HG03439 (cell line): ENCODE results near the gene AGPAT3.

Source experiments
- ATAC-seq: cut with Tn5 transposase; IDR thresholded peaks from one replicate; pipeline ENCODE4 v1.9.1; 2021; ENCODE audit warnings: mild to moderate bottlenecking, moderate library complexity; ENCODE audit not compliant: unreplicated experiment

The AGPAT3 gene

DNA sequence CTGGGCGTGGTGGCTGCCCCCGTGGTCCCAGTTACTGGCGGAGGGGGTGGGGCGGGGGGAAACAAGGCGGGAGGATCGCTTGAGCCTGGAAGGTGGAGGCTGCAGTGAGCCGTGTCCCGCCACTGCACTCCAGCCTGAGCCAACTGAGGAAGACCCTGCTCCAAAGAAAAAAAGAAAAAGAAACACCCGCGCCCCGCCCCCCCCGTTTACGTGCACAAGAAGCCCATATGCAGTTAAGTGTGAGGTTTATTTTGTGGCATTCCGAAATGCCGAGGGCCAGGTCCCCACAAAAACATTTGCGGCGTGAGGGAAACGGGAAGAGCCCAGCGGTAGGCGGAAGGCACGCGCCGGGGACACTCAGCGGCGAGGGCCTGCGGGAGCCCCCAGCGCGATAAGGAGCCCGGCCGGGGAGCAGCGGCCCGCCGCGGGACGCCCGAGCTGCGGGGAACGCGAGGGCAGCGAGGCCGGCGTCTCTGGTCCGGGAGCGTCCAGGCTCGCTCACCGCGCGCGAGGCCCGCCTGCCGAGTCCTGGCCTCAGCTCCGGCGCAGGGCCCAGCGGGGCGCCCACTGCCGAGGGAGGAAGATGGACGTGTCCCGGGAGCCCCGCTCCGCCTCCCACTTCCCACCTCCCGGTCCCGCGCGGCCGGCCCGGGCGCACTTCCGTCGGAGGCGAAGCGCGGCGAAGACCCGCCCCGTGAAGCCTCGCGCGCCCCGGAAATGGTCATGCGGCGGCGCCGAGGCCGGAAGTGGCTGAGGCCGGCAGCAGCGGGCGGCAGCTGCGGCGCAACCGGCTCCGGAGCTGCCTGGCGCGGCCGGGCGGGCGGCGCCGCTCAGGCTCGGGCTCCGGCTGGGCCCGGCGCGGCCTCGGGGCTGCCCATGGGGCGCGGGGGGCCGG, 146.8 kb downstream of the AGPAT3 start, which contains the start of gene TRAPPC10:
Gene TRAPPC10 (plus strand): TSS at position 731 of the 895 bp plus-strand sequence. CDS start 185 bp downstream, outside the sequence.
- ATAC-seq = peak; percentile 61

DNA sequence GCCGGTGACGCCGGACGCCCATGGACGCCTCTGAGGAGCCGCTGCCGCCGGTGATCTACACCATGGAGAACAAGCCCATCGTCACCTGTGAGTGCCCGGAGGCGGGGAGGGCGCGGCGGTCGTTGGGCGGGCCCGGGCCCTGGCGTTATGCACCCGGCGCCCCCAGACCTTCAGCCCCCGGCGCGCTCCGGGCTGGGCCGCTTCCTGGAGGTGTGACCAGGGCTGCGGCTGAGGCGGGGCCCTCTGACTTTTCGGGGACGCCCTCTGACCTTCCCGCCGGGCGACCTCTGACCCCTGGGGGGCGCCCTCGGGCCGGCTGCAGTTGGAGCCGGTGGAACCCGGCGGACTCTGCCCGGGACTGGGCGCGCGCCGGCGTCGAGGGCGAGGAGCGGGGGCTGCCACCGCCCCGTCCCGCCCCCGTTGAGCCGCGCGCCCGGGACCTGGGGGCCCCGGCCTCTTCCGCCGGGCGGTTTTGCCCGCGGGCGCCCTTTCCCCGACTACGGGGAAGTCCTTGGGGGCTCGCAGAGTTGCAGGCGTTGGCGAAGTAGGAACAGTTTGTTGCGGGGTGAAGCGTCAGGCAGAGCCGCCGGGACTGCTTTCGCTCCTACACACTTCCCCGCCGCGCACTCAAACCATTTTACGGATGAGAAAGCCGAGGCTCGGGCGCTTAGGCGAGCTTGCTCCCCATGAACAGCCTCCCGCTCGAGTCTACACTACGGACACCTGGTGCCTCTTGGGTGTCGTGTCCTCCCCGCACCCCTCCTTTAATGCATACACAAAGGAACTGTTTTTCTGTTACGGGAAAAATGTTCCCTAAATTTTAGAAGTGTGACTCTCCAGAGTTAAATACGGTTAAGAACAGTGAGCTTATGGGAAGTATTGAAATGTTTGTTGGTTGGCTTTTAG, 147.7 kb downstream of the AGPAT3 start:
- peak; percentile 63 for ATAC-seq

DNA sequence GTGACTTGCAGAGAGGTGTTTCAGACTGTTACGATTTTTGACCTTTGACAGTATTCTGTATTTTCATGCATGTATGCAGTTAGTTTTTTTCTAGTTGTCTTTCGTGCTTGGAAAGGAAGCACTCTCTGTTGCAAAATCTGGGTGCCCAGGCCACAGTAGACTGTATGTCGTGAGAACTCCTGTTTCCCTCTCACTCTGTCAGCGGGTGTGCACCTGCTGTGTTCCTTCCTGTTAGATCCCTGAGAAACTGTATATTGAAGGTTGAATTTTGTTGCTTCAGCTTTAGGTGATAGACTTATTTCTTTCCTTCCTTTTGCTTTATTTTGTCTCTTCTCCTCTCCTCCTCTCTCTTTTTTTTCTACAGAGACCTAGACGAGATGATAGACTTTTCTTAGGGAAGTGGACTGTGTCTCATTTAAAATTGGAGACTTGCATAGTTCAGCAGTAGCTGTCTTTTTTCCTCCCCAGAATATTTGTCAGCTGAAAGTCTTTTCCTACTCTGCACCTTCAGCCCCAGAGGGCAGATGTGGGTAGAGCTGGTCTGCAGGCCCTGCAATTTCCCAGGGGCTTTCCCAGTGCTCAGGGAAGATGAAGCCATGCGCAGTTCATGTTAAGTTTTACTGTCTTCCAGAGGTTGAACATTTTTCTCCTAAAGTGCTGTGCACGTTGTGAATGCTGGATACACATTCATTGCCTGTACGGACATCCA, 148.5 kb downstream of the AGPAT3 start:
- no peak for ATAC-seq

DNA sequence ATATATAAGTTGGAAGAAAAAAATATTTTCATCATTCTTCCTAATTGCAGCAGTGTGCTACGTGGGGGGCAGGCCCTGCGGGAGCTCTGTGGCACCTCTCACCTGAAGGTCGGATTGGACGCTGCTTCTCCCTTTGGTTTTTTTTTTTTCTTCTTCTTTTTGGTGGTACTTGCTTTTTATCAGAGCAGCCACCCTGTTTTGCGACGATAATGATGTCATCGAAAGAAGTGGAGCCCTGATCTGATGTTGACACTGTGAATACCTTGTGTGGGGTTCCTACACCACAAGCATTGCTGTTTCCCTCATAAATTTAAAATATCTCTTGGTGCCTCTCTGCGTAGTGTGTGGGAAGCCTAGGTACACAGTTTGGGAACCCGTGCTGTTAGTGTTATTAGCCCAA, 152.6 kb downstream of the AGPAT3 start:
- no peak for ATAC-seq

DNA sequence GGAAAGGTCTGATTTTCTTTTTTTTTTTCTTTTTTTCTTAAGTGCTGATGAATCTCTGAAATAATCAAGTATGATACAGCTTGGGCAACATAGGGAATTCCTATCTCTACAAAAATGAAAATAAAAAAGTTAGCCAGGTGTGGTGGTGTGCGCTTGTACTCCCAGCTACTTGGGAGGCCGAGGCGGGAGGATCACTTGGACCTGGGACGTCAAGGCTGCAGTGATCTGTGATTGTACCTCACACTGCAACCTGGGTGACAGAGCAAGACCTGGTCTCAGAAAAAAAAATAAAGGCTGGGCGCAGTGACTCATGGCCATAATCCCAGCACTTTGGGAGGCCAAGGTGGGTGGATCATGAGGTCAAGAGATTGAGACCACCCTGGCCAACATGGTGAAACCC, 153.1 kb downstream of the AGPAT3 start:
- no peak for ATAC-seq

DNA sequence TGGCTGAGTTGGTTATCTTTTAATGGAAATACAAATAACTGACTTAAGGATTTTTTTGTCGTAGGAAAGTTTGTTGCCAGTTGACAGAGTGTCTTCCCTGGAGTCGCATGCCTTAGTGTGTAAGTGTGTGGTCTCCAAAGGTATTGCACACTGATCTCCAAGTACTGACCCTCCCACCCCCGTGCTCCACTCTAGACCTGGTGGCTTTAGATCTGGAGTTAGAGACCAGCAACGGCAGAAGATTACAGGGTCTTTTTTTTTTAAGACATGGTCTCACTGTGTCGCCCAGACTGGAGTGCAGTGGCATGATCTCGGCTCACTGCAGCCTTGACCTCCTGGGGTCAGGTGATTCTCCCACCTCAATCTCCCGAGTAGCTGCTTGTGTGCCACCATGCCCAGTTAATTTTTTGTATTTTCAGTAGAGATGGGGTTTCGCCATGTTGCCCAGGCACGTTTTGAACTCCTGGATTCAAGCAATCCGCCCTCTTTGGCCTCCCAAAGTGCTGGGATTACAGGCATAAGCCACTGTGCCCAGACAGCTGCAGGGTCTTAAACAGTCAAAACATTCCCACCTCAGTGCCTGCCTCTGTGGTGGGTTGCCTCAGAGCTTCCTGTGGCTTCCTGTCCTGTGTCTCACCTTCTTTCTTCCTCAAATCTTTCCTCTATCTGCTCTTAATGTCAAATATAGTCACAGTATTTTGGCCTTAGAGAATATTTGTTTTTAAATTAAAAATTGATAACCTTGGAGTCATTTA, 154.0 kb downstream of the AGPAT3 start:
- no peak for ATAC-seq

DNA sequence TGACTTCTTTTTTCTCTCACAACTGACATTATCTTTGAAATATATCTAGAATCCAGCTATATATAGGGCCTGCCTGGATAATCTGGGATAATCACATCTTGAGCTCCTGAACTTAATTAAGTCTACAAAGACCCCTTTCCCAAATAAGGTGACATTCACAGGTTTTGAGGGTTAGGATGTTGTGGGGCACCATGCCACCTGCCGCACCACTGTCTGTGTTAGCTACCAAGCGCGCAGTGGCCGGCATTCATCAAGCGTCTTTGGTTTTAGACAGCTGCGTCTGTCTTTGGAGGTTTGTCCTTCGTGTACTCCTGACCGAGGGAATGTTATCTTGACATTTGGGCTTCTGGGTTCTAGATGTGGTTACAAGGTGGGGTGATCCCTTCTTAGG, 154.5 kb downstream of the AGPAT3 start:
- ATAC-seq = no peak

DNA sequence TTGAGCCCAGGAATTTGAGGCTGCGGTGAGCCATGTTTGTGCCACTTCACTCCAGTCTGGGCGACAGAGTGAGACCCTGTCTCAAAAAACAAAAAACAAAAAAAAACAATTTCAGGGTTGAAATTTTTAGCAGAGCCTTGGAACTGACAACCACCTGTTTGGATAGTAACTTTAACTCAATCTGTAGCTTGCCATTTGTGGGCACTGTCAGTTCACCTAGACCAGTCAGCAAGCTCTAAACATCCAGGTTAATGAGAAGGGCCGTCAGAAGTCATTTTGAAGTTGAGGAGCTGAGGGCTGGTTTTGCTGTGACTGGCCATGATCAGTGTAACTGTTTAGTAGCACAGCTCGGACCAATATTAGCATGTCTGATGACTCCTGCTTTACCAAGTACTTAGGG, 155.5 kb downstream of the AGPAT3 start:
- ATAC-seq = no peak

DNA sequence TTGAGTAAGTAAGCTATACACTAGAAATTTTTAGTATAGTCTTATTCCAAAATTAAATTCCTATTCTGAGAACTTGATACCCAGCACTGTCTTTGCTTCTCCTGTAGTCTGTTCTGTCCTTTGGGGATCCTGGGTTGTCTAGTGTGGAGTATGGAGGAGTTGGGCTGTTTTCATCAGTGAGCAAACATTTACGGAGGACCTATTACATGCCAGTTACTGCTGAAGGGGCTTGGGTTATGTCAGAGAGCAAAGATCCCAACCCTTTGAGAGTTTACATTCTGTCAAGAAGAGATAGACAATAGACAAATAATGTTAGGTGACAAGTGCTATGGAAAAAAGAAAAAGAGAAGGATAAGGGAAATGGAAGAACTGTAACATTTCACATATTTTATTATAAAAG, 156.0 kb downstream of the AGPAT3 start:
- ATAC-seq = no peak

DNA sequence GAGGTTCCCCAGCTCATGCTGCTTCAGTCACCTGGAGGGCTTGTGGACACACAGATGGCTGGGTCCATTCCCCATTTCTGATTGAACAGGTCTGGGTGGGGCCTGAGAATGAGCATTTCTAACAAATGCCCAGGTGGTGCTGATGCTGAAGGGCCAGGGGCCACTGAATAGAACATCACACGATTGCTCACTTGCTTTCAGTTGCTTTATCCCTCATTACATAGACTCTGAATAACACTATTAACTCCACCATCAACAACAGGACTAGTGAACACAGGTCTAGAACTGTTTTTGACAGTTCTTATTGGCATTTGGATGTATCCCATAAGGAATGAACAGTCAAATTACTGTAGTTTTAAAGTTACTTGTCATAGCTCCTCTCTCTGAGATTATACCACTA, 159.2 kb downstream of the AGPAT3 start:
- ATAC-seq = no peak

DNA sequence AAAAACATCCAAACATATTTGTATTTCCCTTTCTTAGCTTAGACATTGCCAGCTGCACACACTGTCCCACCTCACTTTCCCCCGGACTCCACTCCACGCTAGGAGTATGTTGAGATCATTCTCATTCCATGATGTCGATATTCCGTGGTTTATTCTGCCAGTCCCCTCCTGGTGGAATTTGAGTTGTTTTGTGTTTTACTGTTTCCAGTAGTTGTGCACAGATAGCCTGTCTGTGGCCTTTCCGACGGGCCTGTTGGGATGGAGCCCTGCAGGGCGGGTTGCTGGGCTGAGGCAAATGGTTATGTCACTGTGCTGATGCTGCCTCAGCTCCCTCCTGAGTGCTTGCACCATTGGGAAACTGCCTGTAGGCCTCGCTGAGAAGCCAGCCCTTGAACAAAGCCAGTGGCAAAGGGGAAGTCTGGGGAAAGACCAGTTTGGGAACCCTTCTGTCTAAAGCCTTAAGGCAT, 159.9 kb downstream of the AGPAT3 start:
- ATAC-seq = no peak

DNA sequence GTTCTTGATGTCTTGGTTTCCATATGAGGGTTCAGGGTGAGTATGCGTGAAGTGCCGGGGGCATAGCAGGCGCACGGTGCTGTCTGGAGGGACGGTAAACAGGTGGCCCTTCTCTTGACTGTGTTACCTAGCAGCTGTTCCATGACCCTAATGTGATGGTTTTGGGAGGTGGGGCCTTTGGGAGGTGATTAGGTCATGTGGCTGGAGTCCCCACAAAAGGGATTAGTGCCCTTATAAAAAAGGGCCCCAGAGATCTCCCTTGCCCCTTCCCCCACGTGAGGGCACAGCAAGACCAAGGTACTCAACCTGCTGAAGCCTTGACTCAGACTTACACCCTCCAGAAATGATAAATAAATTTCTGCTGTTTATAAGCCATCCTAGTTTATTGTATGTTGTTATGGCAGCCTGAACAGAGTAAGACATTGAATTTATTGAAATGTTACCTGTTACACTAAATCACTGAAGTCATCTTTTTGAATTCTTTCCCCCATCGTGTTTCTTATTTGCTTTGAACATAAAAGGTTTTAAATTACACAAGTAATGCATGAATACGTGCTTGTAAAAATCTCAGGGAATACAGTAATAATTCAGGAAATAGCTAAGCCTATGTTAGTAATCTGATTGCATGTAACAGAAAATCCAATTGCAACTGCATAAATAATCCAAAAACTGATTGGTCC, 162.7 kb downstream of the AGPAT3 start:
- no peak for ATAC-seq

DNA sequence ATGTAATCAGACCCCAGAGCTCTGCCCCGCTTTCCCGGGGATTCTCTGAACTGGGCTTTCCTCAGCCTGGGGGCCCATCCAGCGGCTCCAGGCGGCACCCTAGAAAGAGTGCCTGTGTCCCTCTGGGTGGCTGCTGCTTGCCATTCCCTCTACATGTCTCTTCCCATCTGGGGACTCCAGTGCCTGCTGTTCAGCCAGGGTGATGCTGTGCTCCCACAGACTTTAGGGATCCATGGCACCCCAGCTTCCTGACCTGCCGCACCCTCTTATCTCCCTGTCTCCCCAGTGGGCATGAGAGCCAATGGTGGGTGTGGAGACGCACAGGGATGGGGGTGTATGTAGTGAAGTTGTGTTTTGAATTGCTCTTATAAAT, 163.2 kb downstream of the AGPAT3 start:
- ATAC-seq = no peak

DNA sequence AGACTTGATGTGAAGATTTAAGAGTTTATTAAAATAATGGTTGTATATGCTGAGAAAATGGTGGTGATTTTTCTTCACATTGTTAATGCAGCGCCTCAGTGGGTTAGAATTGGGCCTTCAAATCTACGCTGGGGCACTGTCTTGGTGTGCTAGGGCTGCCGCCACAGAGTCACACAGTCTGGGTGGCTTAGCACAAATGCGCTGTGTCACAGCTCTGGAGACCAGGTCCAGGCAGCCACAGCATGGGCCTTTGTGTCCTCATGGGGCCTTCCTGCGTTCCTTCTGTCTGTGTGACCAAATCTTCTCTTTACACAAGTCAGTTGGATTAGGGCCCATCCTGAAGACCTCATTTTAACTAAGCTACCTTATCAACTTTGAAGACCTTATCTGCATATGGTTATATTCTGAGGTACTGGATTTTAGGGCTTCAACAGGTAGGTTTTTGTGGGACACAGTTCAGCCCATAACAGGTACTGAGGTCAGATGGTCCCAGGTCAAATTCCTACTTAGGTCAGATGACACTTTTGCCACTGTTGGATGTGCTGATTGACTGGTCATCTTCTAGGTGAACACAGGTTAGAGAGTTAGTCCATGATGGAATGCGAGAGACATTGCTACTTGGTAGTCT, 164.6 kb downstream of the AGPAT3 start:
- ATAC-seq = no peak

DNA sequence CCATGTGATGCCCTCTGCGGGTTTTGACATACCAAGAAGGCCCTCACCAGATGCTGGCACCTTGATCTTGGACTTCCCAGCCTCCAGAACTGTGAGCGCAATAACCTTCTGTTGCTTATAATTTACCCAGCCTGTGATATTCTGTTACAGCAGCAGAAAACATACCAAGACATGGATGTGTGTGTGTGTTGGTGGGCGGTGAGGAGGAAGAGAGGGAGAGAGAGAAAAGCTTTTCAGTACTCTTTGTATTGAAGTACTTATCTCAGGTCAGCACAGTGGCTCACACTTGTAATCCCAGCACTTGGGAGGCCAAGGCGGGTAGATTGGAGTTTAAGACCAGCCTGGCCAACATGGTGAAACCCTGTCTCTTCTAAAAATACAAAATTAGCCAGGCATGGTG, 170.2 kb downstream of the AGPAT3 start:
- no peak for ATAC-seq
